Tibial artery (tissue), 4 donors: Measurements from ENCODE around the gene OR4F6.
"Not testable (repeated sequence)": the region's sequence is repeated elsewhere in the genome, so short reads cannot be mapped to it uniquely, and the experiment has no call there.

ENCODE experiments used
- DNase-seq, 2 donors: peaks; one replicate each; pipeline ENCODE4 v3.0.0-alpha.2; 2019
- H3K27ac ChIP-seq, 2 donors: fragments of 200-600 bp; sonication (generic) in 1 of 2; 1 replicate in 1 of 2; 2 replicates in 1 of 2; pipeline ENCODE4 v1.5.1; 2018 to 2019; ENCODE audit warnings: mild to moderate bottlenecking in 1 of 2
- H3K27me3 ChIP-seq, 2 donors: fragments of 200-600 bp; sonication (generic) in 1 of 2; one replicate each; pipeline versions ENCODE4 v1.5.1 to v1.6.0; 2016 to 2019
- H3K36me3 ChIP-seq, 3 donors: fragments of 200-600 bp; sonication (generic) in 2 of 3; one replicate each; pipeline ENCODE4 v1.5.1; 2016 to 2019; ENCODE audit warnings: mild to moderate bottlenecking in 2 of 3
- H3K4me1 ChIP-seq, 4 donors: fragments of 200-600 bp; sonication (generic) in 2 of 4; 1 replicate in 3 of 4; 2 replicates in 1 of 4; pipeline ENCODE4 v1.5.1; 2016 to 2019
- H3K4me3 ChIP-seq, 2 donors: fragments of 200-600 bp; sonication (generic) in 1 of 2; 1 replicate in 1 of 2; 2 replicates in 1 of 2; pipeline ENCODE4 v1.5.1; 2018 to 2019; ENCODE audit warnings: mild to moderate bottlenecking in 2 of 2
- H3K9me3 ChIP-seq, 3 donors: fragments of 200-600 bp; sonication (generic) in 1 of 3; one replicate each; pipeline ENCODE4 v1.5.1; 2016 to 2019
- intact Hi-C: fragments of 100-400 bp; cut with DNase I; formaldehyde crosslinking; loops from one replicate; pipeline ENCODE4 v1.15.0; 2023; ENCODE audit warnings: low total_unique reads
- TF ChIP-seq, protein P1 (sequence below), 2 experiments: fragments of 200-600 bp in 1 of 2; fragments of 450-650 bp in 1 of 2; IDR thresholded peaks; one replicate each; pipeline ENCODE4 v1.5.1; 2017 to 2019; ENCODE audit warnings: antibody characterized with exemption in 2 of 2, mild to moderate bottlenecking in 1 of 2, moderate library complexity in 1 of 2

Gene OR4F6

GRCh38 chr15:101773496-101774100 lies 29.7 kb upstream of the OR4F6 start:
- H3K9me3 ChIP-seq: no peaks in the 10 kb centered on the region
- H3K27ac ChIP-seq: no peak overlapping the region
- H3K4me1 ChIP-seq: no peaks in the 10 kb centered on the region
- intact Hi-C loops: no loop called here
- peaks cover 0 to 12% (median 0%) of the 10 kb centered on the region in 3 donors for H3K36me3 ChIP-seq
- no peaks in the 10 kb centered on the region for H3K27me3 ChIP-seq
- TF ChIP-seq, protein P1, sequence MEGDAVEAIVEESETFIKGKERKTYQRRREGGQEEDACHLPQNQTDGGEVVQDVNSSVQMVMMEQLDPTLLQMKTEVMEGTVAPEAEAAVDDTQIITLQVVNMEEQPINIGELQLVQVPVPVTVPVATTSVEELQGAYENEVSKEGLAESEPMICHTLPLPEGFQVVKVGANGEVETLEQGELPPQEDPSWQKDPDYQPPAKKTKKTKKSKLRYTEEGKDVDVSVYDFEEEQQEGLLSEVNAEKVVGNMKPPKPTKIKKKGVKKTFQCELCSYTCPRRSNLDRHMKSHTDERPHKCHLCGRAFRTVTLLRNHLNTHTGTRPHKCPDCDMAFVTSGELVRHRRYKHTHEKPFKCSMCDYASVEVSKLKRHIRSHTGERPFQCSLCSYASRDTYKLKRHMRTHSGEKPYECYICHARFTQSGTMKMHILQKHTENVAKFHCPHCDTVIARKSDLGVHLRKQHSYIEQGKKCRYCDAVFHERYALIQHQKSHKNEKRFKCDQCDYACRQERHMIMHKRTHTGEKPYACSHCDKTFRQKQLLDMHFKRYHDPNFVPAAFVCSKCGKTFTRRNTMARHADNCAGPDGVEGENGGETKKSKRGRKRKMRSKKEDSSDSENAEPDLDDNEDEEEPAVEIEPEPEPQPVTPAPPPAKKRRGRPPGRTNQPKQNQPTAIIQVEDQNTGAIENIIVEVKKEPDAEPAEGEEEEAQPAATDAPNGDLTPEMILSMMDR (IDR thresholded peaks at IDR 0.05): no peak
- DNase-seq: no peak
- no peak overlapping the region for H3K4me3 ChIP-seq

- Histone ChIP-seq H3K27ac (no peak overlapping the region), H3K9me3 (no peaks in the 10 kb centered on the region), H3K36me3 (peaks cover 0 to 12% (median 0%) of the 10 kb centered on the region in 3 donors), H3K27me3 (no peaks in the 10 kb centered on the region), H3K4me1 (no peaks in the 10 kb centered on the region), H3K4me3 (no peak overlapping the region)
- intact Hi-C loops: no loop called here
- TF ChIP-seq, protein P1 (IDR thresholded peaks at IDR 0.05): no peak
- no peak for DNase-seq
Observed at GRCh38 chr15:101775136-101775535, 28.2 kb upstream of the OR4F6 start.

DNA sequence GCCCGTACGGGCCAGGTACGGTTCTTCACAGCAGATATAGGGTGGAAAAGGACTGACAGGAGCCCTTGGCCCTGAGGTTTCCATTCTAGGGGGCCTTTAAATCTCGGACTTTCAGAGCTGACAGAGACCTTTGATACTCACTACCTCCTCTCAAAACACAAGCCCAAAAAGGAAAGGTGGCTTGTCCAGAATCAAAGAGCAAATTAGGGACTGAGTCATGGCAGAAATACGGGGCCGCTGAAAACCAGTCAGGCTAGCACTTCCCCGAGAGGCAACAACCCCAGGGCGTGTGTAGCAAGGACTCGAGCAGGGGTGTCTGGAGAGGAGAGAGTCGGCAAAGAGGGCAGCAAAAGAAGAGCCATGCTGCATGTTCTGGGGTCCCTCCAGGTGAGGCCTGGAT lies 24.7 kb upstream of the OR4F6 start:
- intact Hi-C loops, H3K4me3 ChIP-seq, H3K9me3 ChIP-seq, H3K27ac ChIP-seq, H3K36me3 ChIP-seq, H3K4me1 ChIP-seq, DNase-seq, H3K27me3 ChIP-seq: not testable (repeated sequence)

GRCh38 chr15:101780225-101780624 lies 23.1 kb upstream of the OR4F6 start:
- H3K36me3 ChIP-seq, H3K27me3 ChIP-seq, H3K4me3 ChIP-seq, intact Hi-C loops, H3K27ac ChIP-seq, H3K4me1 ChIP-seq, H3K9me3 ChIP-seq, DNase-seq: not testable (repeated sequence)

DNA sequence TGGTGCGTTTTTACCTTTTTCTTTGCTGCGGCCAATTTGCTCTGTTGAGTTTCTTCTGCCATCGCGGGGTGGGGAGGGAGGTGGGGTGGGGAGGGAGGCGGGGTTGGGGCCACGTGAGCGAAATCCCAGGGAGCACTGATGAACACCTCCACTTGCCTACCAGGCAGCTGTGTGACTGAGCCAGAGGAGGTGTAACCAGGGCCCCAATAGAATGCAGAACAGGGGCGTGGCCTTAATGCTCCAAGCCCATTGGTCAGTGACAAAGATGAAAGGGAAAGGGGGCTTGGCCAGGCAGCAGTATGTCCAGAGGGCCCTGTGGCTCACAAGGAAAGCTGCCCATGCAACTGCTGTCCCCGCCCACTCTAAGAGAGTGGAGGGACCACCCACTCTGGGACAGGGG lies 21.4 kb upstream of the OR4F6 start:
- TF ChIP-seq, protein P1 (IDR thresholded peaks at IDR 0.05): no peak
- Histone ChIP-seq H3K27me3 (no peaks in the 10 kb centered on the region), H3K9me3 (no peaks in the 10 kb centered on the region), H3K4me1 (no peaks in the 10 kb centered on the region), H3K4me3 (no peak overlapping the region), H3K36me3 (no peaks in the 10 kb centered on the region), H3K27ac (no peak overlapping the region)
- intact Hi-C loops: no loop called here
- no peak for DNase-seq

- Histone ChIP-seq H3K4me3 (no peak overlapping the region), H3K27me3 (no peaks in the 10 kb centered on the region), H3K27ac (no peak overlapping the region), H3K36me3 (no peaks in the 10 kb centered on the region), H3K9me3 (no peaks in the 10 kb centered on the region), H3K4me1 (no peaks in the 10 kb centered on the region)
- TF ChIP-seq, protein P1 (IDR thresholded peaks at IDR 0.05): no peak
- no peak for DNase-seq
- intact Hi-C loops: no loop called here
Observed at GRCh38 chr15:101784644-101785043, 18.7 kb upstream of the OR4F6 start.

GRCh38 chr15:101786422-101786821 lies 16.9 kb upstream of the OR4F6 start:
- H3K27me3 ChIP-seq, H3K9me3 ChIP-seq, H3K36me3 ChIP-seq, DNase-seq, H3K4me1 ChIP-seq, H3K4me3 ChIP-seq, intact Hi-C loops, H3K27ac ChIP-seq: not testable (repeated sequence)

DNA sequence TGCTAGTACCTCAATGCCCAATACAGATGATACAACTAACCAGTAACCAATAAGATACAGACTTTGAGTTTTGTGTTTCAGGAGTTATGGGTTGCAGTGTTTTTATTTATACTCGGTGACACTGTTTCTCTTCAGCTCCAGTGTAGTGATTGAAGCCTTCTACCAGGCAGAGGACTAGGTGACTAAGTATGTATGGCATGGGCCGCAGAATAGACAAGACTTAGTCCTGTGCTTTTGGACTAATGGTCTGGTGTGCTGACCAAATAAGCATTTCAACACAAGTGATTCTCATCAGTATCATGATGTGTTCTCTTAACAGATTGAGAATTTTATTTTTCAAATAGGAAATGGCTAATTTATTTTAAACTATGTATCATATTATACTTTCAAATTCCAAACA lies 15.3 kb upstream of the OR4F6 start:
- H3K36me3 ChIP-seq, DNase-seq, H3K4me1 ChIP-seq, H3K27me3 ChIP-seq, intact Hi-C loops, H3K27ac ChIP-seq, H3K4me3 ChIP-seq, H3K9me3 ChIP-seq: not testable (repeated sequence)

GRCh38 chr15:101788503-101789269 lies 14.6 kb upstream of the OR4F6 start:
- H3K36me3 ChIP-seq, H3K4me3 ChIP-seq, H3K9me3 ChIP-seq, H3K27me3 ChIP-seq, intact Hi-C loops, H3K4me1 ChIP-seq, H3K27ac ChIP-seq, DNase-seq: not testable (repeated sequence)

- H3K9me3 ChIP-seq, H3K4me1 ChIP-seq, H3K27me3 ChIP-seq, H3K27ac ChIP-seq, intact Hi-C loops, H3K36me3 ChIP-seq, H3K4me3 ChIP-seq, DNase-seq: not testable (repeated sequence)
Observed at GRCh38 chr15:101790748-101791147, 12.6 kb upstream of the OR4F6 start.
